ENCODE data around the gene FOXP1. TPM values are rescaled to one million over a fixed set of nuclear protein-coding genes. Genes with fewer than 3 reads are reported as not detected.
A peak's percentile ranks its signal among the peaks of the same experiment; 100 is the strongest.

Gene FOXP1
- total and polyA plus RNA-seq, 9 donors, result 17.6 to 28.2 (median 20.5) TPM

GRCh38 chr3:71047616-71048531, 535.7 kb downstream of the FOXP1 start:
- no peak overlapping the region for H3K4me3 ChIP-seq (ENCODE audit: low read length)
- H3K4me1 ChIP-seq (ENCODE audit: control insufficient read depth, insufficient read depth, low read length), result peaks cover 5% of the 10 kb centered on the region
- peaks cover 45% of the 10 kb centered on the region for H3K36me3 ChIP-seq (ENCODE audit: control insufficient read depth, insufficient read depth, low read length)

GRCh38 chr3:71046791-71047190, 536.7 kb downstream of the FOXP1 start:
- 83% methylated on average over 1 of the region's 3 CpGs for WGBS (ENCODE audit: insufficient coverage)
- H3K27me3 ChIP-seq (ENCODE audit: control insufficient read depth, insufficient read depth, low read length), result no peaks in the 10 kb centered on the region
- H3K9me3 ChIP-seq (replicated peaks; ENCODE audit: control insufficient read depth, low read depth, low read length), result no peaks in the 10 kb centered on the region
- no peak overlapping the region for H3K4me3 ChIP-seq (ENCODE audit: low read length)
- DNase-seq, result no peak
- peaks cover 38% of the 10 kb centered on the region for H3K36me3 ChIP-seq (ENCODE audit: control insufficient read depth, insufficient read depth, low read length)
- H3K27ac ChIP-seq (ENCODE audit: low read length), result no peak overlapping the region
- peaks cover 5% of the 10 kb centered on the region for H3K4me1 ChIP-seq (ENCODE audit: control insufficient read depth, insufficient read depth, low read length)

More at GRCh38 chr3:71047616-71048531, 535.7 kb downstream of the FOXP1 start:
- Histone ChIP-seq H3K9me3 (replicated peaks; ENCODE audit: control insufficient read depth, low read depth, low read length) (no peaks in the 10 kb centered on the region), H3K27me3 (ENCODE audit: control insufficient read depth, insufficient read depth, low read length) (no peaks in the 10 kb centered on the region), H3K27ac (ENCODE audit: low read length) (peak overlapping the region; percentile 48)
- DNase-seq, result no peak
- 49% methylated on average over 4 of the region's 8 CpGs for WGBS (ENCODE audit: insufficient coverage)

- no peak overlapping the region for H3K27ac ChIP-seq (ENCODE audit: low read length)
- H3K27me3 ChIP-seq (ENCODE audit: control insufficient read depth, insufficient read depth, low read length), result no peaks in the 10 kb centered on the region
- H3K4me1 ChIP-seq (ENCODE audit: control insufficient read depth, insufficient read depth, low read length), result peaks cover 4% of the 10 kb centered on the region
- H3K36me3 ChIP-seq (ENCODE audit: control insufficient read depth, insufficient read depth, low read length), result peaks cover 36% of the 10 kb centered on the region
- WGBS (ENCODE audit: insufficient coverage), result 71% methylated on average over 1 of the region's 1 CpG
- H3K4me3 ChIP-seq (ENCODE audit: low read length), result no peak overlapping the region
- no peaks in the 10 kb centered on the region for H3K9me3 ChIP-seq (replicated peaks; ENCODE audit: control insufficient read depth, low read depth, low read length)
- no peak for DNase-seq
Observed at GRCh38 chr3:71045917-71046282, 537.6 kb downstream of the FOXP1 start.

GRCh38 chr3:71045212-71045916, 538.2 kb downstream of the FOXP1 start:
- no peaks in the 10 kb centered on the region for H3K27me3 ChIP-seq (ENCODE audit: control insufficient read depth, insufficient read depth, low read length)
- no peak overlapping the region for H3K27ac ChIP-seq (ENCODE audit: low read length)
- peaks cover 3% of the 10 kb centered on the region for H3K4me1 ChIP-seq (ENCODE audit: control insufficient read depth, insufficient read depth, low read length)
- no peak overlapping the region for H3K4me3 ChIP-seq (ENCODE audit: low read length)
- H3K36me3 ChIP-seq (ENCODE audit: control insufficient read depth, insufficient read depth, low read length), result peaks cover 36% of the 10 kb centered on the region
- 100% methylated on average over 1 of the region's 5 CpGs for WGBS (ENCODE audit: insufficient coverage)
- H3K9me3 ChIP-seq (replicated peaks; ENCODE audit: control insufficient read depth, low read depth, low read length), result no peaks in the 10 kb centered on the region
- DNase-seq, result no peak

GRCh38 chr3:71042759-71043158, 540.8 kb downstream of the FOXP1 start:
- H3K9me3 ChIP-seq (replicated peaks; ENCODE audit: control insufficient read depth, low read depth, low read length), result no peaks in the 10 kb centered on the region
- no peaks in the 10 kb centered on the region for H3K27me3 ChIP-seq (ENCODE audit: control insufficient read depth, insufficient read depth, low read length)
- no peaks in the 10 kb centered on the region for H3K4me1 ChIP-seq (ENCODE audit: control insufficient read depth, insufficient read depth, low read length)
- no peak for DNase-seq
- no peak overlapping the region for H3K4me3 ChIP-seq (ENCODE audit: low read length)
- no peak overlapping the region for H3K27ac ChIP-seq (ENCODE audit: low read length)
- peaks cover 48% of the 10 kb centered on the region for H3K36me3 ChIP-seq (ENCODE audit: control insufficient read depth, insufficient read depth, low read length)
- no CpG with 5 or more reads among the region's 9 CpGs for WGBS (ENCODE audit: insufficient coverage)

GRCh38 chr3:71041371-71041770, 542.2 kb downstream of the FOXP1 start:
- H3K36me3 ChIP-seq (ENCODE audit: control insufficient read depth, insufficient read depth, low read length), result peaks cover 47% of the 10 kb centered on the region
- H3K4me3 ChIP-seq (ENCODE audit: low read length), result no peak overlapping the region
- H3K9me3 ChIP-seq (replicated peaks; ENCODE audit: control insufficient read depth, low read depth, low read length), result no peaks in the 10 kb centered on the region
- H3K4me1 ChIP-seq (ENCODE audit: control insufficient read depth, insufficient read depth, low read length), result no peaks in the 10 kb centered on the region
- H3K27ac ChIP-seq (ENCODE audit: low read length), result no peak overlapping the region
- H3K27me3 ChIP-seq (ENCODE audit: control insufficient read depth, insufficient read depth, low read length), result no peaks in the 10 kb centered on the region
- no peak for DNase-seq
- no CpG with 5 or more reads among the region's 7 CpGs for WGBS (ENCODE audit: insufficient coverage)

- H3K27ac ChIP-seq (ENCODE audit: low read length), result no peak overlapping the region
- peaks cover 38% of the 10 kb centered on the region for H3K36me3 ChIP-seq (ENCODE audit: control insufficient read depth, insufficient read depth, low read length)
- WGBS (ENCODE audit: insufficient coverage), result 75% methylated on average over 3 of the region's 6 CpGs
- no peak for DNase-seq
- no peak overlapping the region for H3K4me3 ChIP-seq (ENCODE audit: low read length)
- H3K9me3 ChIP-seq (replicated peaks; ENCODE audit: control insufficient read depth, low read depth, low read length), result no peaks in the 10 kb centered on the region
- H3K27me3 ChIP-seq (ENCODE audit: control insufficient read depth, insufficient read depth, low read length), result no peaks in the 10 kb centered on the region
- peaks cover 2% of the 10 kb centered on the region for H3K4me1 ChIP-seq (ENCODE audit: control insufficient read depth, insufficient read depth, low read length)
Observed at GRCh38 chr3:71039332-71039731, 544.2 kb downstream of the FOXP1 start.

- no peak overlapping the region for H3K4me3 ChIP-seq (ENCODE audit: low read length)
- H3K27me3 ChIP-seq (ENCODE audit: control insufficient read depth, insufficient read depth, low read length), result no peaks in the 10 kb centered on the region
- DNase-seq, result no peak
- WGBS (ENCODE audit: insufficient coverage), result 100% methylated on average over 2 of the region's 7 CpGs
- H3K27ac ChIP-seq (ENCODE audit: low read length), result no peak overlapping the region
- H3K36me3 ChIP-seq (ENCODE audit: control insufficient read depth, insufficient read depth, low read length), result peaks cover 40% of the 10 kb centered on the region
- H3K9me3 ChIP-seq (replicated peaks; ENCODE audit: control insufficient read depth, low read depth, low read length), result no peaks in the 10 kb centered on the region
- H3K4me1 ChIP-seq (ENCODE audit: control insufficient read depth, insufficient read depth, low read length), result peaks cover 4% of the 10 kb centered on the region
Observed at GRCh38 chr3:71037775-71038174, 545.8 kb downstream of the FOXP1 start.

GRCh38 chr3:71035886-71036285, 547.6 kb downstream of the FOXP1 start:
- Histone ChIP-seq H3K4me1 (ENCODE audit: control insufficient read depth, insufficient read depth, low read length) (peaks cover 11% of the 10 kb centered on the region), H3K27ac (ENCODE audit: low read length) (no peak overlapping the region), H3K9me3 (replicated peaks; ENCODE audit: control insufficient read depth, low read depth, low read length) (no peaks in the 10 kb centered on the region), H3K36me3 (ENCODE audit: control insufficient read depth, insufficient read depth, low read length) (peaks cover 35% of the 10 kb centered on the region), H3K4me3 (ENCODE audit: low read length) (no peak overlapping the region), H3K27me3 (ENCODE audit: control insufficient read depth, insufficient read depth, low read length) (no peaks in the 10 kb centered on the region)
- peak; percentile 41 for DNase-seq
- WGBS (ENCODE audit: insufficient coverage), result 60% methylated on average over 1 of the region's 5 CpGs

- Histone ChIP-seq H3K4me1 (ENCODE audit: control insufficient read depth, insufficient read depth, low read length) (peaks cover 11% of the 10 kb centered on the region), H3K36me3 (ENCODE audit: control insufficient read depth, insufficient read depth, low read length) (peaks cover 31% of the 10 kb centered on the region), H3K27me3 (ENCODE audit: control insufficient read depth, insufficient read depth, low read length) (no peaks in the 10 kb centered on the region), H3K27ac (ENCODE audit: low read length) (no peak overlapping the region), H3K4me3 (ENCODE audit: low read length) (no peak overlapping the region), H3K9me3 (replicated peaks; ENCODE audit: control insufficient read depth, low read depth, low read length) (no peaks in the 10 kb centered on the region)
- DNase-seq, result no peak
- no CpG with 5 or more reads among the region's 5 CpGs for WGBS (ENCODE audit: insufficient coverage)
Observed at GRCh38 chr3:71035314-71035713, 548.2 kb downstream of the FOXP1 start.
